Activated naive CD8-positive, alpha-beta T cell (primary cell): Measurements from ENCODE around the gene YY1AP1.
"Not testable (repeated sequence)": the region's sequence is repeated elsewhere in the genome, so short reads cannot be mapped to it uniquely, and the experiment has no call there.

ENCODE experiments used
- H3K27ac Mint-ChIP-seq: one replicate; pipeline ENCODE4 v1.8.0; 2021; ENCODE audit warnings: mixed read lengths
- H3K27me3 Mint-ChIP-seq: one replicate; pipeline ENCODE4 v1.8.0; 2021; ENCODE audit warnings: mixed read lengths
- H3K36me3 Mint-ChIP-seq: one replicate; pipeline ENCODE4 v1.8.0; 2021; ENCODE audit warnings: mixed read lengths
- H3K4me1 Mint-ChIP-seq: one replicate; pipeline ENCODE4 v1.8.0; 2021; ENCODE audit warnings: low read depth, mixed read lengths
- H3K4me3 Mint-ChIP-seq: one replicate; pipeline ENCODE4 v1.8.0; 2021; ENCODE audit warnings: mild to moderate bottlenecking, mixed read lengths
- H3K9me3 Mint-ChIP-seq: one replicate; pipeline ENCODE4 v1.8.0; 2021; ENCODE audit warnings: low read depth, mixed read lengths

Gene YY1AP1

DNA sequence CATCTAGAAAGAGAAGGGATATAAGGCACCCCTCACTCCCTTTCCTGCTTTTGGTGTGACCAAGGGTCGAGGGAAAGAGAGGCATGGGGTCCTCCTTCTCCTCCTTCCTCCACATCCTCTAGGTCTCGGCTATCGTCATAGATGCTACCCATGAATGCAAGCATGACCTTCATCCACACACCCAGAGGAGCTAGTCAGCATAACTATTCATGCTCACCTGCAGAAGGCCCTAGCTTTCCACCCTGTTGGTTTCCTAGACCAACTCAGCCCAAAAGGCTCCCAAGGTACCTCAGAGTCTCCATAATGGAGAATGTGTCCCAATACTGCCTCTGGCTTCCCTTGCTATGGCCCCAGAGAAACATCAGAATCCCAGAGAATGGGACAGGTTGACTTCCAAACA lies 45.3 kb downstream of the YY1AP1 start:
- peaks cover 10% of the 10 kb centered on the region for H3K36me3 Mint-ChIP-seq
- no peaks in the 10 kb centered on the region for H3K27me3 Mint-ChIP-seq
- H3K4me1 Mint-ChIP-seq, result no peaks in the 10 kb centered on the region
- H3K9me3 Mint-ChIP-seq, result no peaks in the 10 kb centered on the region
- H3K4me3 Mint-ChIP-seq, result no peak overlapping the region
- no peak overlapping the region for H3K27ac Mint-ChIP-seq

DNA sequence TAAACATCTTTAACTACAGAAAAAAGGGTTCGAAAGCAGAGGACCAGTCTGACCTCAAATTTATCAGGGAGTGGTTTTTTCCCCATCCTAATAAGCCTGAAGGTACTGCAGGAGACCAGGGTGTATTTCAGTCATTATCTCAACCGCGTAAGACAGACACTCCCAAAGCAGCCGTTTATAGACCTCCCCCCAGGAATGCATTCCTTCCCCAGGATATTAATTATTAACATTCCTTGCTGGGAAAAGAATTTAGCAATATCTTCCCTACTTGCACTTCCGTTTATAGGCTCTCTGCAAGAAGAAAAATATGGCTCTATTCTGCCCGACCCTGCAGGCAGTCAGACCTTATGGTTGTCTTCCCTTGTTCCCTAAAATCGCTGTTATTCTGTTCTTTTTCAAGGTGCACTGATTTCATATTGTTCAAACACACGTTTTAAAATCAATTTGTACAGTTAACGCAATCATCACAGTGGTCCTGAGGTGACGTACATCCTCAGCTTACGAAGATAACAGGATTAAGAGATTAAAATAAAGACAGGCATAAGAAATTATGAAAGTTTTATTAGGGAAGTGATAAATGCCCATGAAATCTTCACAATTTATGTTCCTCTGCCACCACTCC lies 45.9 kb downstream of the YY1AP1 start:
- H3K4me3 Mint-ChIP-seq, H3K27me3 Mint-ChIP-seq, H3K9me3 Mint-ChIP-seq, H3K4me1 Mint-ChIP-seq, H3K27ac Mint-ChIP-seq: not testable (repeated sequence)
- peaks cover 10% of the 10 kb centered on the region for H3K36me3 Mint-ChIP-seq

DNA sequence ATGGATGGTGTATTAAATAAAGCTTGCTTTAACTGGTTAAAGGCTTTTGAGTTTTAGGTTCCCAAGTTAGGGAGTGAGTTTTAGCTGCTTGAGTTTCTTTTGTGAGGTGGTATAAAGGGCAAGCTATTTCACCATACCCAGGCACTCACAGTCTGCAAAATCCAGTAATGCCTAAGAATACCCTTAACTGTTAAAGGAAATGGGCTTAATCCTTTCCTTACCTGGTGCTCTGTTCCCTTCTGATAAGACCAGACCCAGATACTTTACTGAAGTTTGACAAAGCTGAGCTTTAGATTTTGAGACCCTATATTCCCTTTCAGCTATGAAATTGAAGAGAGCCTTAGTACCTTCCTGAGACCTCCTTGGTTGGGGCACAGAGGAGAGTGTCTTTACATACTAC lies 48.2 kb downstream of the YY1AP1 start:
- Mint-ChIP-seq H3K4me3 (no peak overlapping the region), H3K36me3 (peaks cover 6% of the 10 kb centered on the region), H3K27me3 (no peaks in the 10 kb centered on the region), H3K27ac (no peak overlapping the region), H3K4me1 (peaks cover 22% of the 10 kb centered on the region), H3K9me3 (no peaks in the 10 kb centered on the region)

DNA sequence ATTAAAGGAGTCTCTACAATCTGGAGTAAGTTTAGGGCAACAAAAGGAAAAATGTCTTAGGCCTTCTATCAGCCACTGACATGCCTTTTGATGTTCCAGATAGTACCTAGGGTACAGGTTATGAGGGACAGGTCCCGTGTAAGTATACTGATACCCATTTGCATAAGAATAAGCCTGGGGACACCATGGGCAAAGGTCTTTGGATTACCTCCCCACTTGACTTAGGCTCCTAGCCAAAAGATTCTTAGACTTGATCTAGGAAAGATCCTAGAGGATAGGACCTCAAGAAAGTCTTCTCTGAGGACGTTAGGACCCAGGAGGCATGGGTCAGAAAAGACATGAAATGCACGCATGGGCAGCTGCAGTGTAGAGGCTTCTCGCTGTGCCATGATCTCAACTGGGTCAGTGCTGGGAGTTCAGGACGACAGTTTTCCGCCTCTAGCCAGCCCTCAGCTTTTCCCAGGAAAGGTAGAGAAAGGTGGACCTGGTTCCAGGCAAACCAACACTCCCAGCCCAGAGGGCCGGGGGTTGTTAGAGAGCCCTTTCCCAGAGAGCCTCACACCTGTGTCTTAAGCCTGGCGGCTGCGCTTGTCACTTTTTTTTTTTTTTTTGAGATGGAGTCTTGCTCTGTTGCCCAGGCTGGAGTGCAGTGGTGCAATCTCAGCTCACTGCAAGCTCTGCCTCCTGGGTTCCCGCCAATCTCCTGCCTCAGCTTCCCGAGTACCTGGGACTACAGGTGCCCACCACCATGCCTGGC lies 52.0 kb downstream of the YY1AP1 start:
- Mint-ChIP-seq H3K36me3 (peaks cover 3% of the 10 kb centered on the region), H3K9me3 (no peaks in the 10 kb centered on the region), H3K4me1 (peaks cover 22% of the 10 kb centered on the region), H3K27ac (peak overlapping the region; percentile 91), H3K27me3 (no peaks in the 10 kb centered on the region), H3K4me3 (peak overlapping the region; percentile 92)

DNA sequence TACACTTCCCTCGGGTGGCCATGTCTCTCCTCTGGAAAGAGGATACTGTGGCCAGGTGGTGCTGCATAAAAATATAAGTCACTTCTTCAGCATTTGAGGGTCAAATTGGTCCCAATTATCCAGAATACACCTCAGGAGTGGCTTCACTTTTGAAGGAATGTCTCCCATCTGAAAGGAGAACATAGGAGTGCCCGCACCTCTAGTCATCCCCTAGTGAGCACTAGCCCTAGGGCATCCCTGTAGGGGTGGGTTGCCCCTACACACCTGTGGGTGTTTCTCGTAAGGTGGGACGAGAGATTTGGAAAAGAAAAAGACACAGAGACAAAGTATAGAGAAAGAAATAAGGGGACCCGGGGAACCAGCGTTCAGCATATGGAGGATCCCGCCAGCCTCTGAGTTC lies 62.1 kb downstream of the YY1AP1 start:
- not testable (repeated sequence) for H3K4me1 Mint-ChIP-seq, H3K4me3 Mint-ChIP-seq, H3K27me3 Mint-ChIP-seq, H3K36me3 Mint-ChIP-seq, H3K9me3 Mint-ChIP-seq, H3K27ac Mint-ChIP-seq

DNA sequence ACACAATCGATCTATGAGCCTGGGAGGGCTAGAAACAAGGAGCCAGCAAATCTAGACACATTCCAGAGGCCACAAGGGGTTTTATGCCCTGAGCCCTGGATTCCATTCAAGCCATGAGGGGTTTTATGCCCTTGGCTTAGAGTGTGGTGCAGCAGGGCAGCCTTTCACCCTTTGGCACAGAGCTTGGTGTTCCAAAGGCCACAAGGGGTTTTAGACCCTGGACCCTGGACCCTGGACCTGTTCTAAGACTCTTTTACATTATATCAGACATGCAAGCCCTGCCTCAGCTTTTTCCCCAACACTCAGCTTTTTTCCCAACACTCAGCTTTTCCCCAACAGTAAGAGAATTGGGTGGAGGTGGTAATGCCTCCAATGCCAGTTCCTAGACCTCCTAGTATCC lies 65.2 kb downstream of the YY1AP1 start:
- Mint-ChIP-seq H3K4me3 (no peak overlapping the region), H3K27ac (no peak overlapping the region), H3K36me3 (no peaks in the 10 kb centered on the region), H3K4me1 (peaks cover 4% of the 10 kb centered on the region), H3K9me3 (no peaks in the 10 kb centered on the region), H3K27me3 (no peaks in the 10 kb centered on the region)

DNA sequence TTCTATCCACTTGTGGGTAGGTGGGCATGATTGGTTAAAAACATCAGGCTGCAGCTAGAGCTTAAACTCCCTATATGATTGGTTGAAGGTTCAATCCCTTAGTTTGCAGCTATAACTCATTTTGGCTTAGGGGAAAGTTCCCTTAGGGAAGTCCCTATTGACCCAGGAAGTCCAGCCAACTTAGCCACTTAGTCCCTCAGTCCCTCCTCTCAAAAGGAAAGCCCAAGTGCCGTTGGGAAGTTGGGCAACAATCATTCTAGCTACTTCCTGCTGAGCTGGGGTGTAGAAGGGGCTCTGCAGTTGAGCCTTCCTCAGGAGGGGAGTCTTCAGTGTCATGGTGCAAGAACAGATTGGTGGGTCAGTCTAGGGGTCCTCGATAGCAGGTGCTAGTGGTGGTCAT lies 66.4 kb downstream of the YY1AP1 start:
- H3K27ac Mint-ChIP-seq, result no peak overlapping the region
- peaks cover 4% of the 10 kb centered on the region for H3K4me1 Mint-ChIP-seq
- no peaks in the 10 kb centered on the region for H3K9me3 Mint-ChIP-seq
- H3K27me3 Mint-ChIP-seq, result no peaks in the 10 kb centered on the region
- H3K36me3 Mint-ChIP-seq, result no peaks in the 10 kb centered on the region
- no peak overlapping the region for H3K4me3 Mint-ChIP-seq

DNA sequence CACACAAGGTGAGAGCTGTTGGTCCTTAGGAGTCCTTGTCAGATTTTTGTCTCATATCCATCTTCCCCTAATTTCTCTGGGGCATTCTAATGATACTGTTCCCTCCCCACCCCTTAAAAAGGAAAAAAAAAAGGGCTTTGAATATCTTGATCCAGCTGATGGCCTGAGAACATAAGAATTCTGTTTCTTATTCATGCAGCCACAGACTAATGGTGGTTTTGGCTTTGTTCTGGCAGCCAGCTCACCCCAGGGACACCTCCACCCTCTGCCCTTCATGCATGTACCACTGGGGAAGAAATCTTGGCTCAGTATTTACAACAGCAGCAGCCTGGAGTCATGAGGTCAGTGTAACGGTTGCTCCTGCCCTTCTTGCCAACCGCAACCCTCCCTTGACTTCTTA lies 75.3 kb downstream of the YY1AP1 start:
- not testable (repeated sequence) for H3K27me3 Mint-ChIP-seq, H3K9me3 Mint-ChIP-seq, H3K36me3 Mint-ChIP-seq, H3K4me3 Mint-ChIP-seq
- Mint-ChIP-seq H3K27ac (peak overlapping the region; percentile 72), H3K4me1 (peaks cover 13% of the 10 kb centered on the region)

DNA sequence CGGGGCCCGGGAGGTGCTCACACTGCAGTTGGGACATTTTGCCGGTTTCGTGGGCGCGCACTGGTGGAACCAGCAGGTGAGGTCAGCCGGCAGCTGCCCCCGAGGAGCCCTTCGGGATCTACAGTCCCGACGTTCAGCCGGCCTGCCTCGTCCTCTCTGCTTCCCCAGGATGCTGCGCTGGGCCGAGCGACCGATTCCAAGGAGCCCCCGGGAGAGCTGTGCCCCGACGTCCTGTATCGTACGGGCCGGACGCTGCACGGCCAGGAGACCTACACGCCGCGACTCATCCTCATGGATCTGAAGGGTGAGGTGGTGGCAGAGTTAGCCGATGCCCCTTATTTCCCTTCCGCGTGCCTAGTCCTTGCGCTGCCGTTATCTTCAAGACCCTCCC lies 78.3 kb downstream of the YY1AP1 start:
- not testable (repeated sequence) for H3K4me1 Mint-ChIP-seq, H3K27ac Mint-ChIP-seq
- H3K4me3 Mint-ChIP-seq, result peak overlapping the region; percentile 93

DNA sequence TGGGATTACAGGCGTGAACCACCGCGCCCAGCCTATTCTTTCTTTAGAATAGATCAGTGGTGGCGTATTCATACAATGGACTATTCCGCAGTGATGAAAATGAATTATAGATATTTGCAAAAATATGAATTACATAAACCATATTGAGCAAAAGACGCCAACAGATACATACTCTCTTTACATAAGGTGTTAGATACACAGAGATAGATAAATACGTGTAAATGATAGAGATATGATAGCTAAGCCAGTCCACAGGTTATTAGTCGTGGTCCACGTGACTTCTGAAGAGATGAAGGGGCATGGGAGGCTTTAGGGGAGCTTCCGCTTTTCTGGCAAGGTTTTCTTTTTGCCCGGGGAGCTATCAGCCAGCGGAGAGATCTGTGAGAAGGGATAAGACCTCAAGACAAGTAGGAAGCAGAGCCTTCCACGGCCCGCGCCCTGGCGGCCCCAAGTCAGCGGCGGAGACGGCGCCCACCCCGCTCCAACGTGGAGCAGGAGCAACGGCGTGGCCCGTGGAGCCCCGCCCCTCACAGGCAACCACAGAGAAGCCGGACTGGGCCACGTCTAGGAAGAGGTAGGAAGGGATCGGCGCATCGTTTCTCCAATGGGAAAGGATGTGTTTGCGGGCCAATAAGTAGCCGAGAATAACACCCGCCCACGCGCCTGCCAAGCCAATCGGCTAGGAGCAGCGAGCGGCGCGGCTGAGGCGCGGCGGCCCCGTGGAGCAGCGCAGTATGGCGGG lies 78.9 kb downstream of the YY1AP1 start, which contains the start of gene MSTO1:
Gene MSTO1, plus strand, starts transcription at position 704 of the 742 bp plus-strand sequence. Its CDS starts 31 bp downstream, at position 735.
- peaks cover 2% of the 10 kb centered on the region for H3K36me3 Mint-ChIP-seq
- peaks cover 10% of the 10 kb centered on the region for H3K4me1 Mint-ChIP-seq
- H3K4me3 Mint-ChIP-seq, result peak within 1 kb of the TSS; percentile 93
- H3K9me3 Mint-ChIP-seq, result no peaks in the 10 kb centered on the region
- no peaks in the 10 kb centered on the region for H3K27me3 Mint-ChIP-seq
- peak within 1 kb of the TSS; percentile 99 for H3K27ac Mint-ChIP-seq

More for the DNA sequence above, 78.3 kb downstream of the YY1AP1 start:
- H3K36me3 Mint-ChIP-seq, H3K27me3 Mint-ChIP-seq, H3K9me3 Mint-ChIP-seq: not testable (repeated sequence)
